Dermis microvascular lymphatic vessel endothelial cell (primary cell): Measurements from ENCODE around the gene AGBL1. TPM values are rescaled to one million over a fixed set of nuclear protein-coding genes. Genes with fewer than 3 reads are reported as not detected.
"Not testable (repeated sequence)": the region's sequence is repeated elsewhere in the genome, so short reads cannot be mapped to it uniquely, and the experiment has no call there.

Source experiments
- DNase-seq, 2 donors: peaks; one replicate each; pipeline versions ENCODE4 v3.0.0 to v3.0.0-alpha.2; 2010; ENCODE audit warnings: low read depth in 2 of 2
- total RNA-seq: library from RNA; depleted of rRNA; stranded (reverse); fragments of >200 nt; gene quantifications from 2 replicates; pipeline ENCODE4 v1.2.1, GENCODE V29; 2014

AGBL1 gene
- total RNA-seq, 1 donor from 2014 or later = not detected

DNA sequence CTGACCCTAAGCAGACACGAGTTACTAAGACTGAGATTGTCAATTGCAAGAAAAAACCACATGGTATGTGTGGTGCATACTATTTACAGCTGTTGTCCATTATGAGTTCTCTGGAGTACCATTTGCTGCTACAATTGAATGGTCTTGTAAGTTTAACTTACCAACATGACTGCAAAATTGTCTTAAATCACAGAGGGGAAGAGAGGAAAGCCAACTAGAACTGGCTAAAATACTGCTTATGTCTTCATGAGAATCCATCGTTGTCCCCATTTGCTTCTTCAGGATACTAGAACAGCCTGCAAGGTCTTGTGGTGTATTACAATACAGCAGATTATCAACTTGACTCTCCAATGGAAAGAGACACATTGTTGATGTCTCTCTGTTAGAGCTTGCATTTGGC lies 313.2 kb downstream of the AGBL1 start:
- DNase-seq = no peak

DNA sequence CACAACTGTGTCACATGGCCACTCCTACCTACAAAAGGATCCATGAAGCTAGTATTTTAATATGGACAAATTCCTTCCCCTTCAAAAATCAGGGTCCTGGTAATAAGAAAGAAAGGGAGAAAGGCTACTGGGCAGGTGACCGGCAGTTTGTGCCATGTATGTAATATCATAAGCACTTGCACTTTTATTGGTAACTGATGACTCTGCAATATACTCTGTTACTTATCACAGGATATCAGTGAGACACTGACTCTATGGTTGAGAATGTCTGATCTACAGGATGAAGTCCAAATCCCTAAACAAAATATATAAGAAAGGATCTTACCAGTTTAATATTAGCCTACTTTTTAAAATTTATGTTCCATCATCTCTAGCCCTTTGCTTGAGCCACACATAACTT lies 315.2 kb downstream of the AGBL1 start:
- DNase-seq = no peak

DNA sequence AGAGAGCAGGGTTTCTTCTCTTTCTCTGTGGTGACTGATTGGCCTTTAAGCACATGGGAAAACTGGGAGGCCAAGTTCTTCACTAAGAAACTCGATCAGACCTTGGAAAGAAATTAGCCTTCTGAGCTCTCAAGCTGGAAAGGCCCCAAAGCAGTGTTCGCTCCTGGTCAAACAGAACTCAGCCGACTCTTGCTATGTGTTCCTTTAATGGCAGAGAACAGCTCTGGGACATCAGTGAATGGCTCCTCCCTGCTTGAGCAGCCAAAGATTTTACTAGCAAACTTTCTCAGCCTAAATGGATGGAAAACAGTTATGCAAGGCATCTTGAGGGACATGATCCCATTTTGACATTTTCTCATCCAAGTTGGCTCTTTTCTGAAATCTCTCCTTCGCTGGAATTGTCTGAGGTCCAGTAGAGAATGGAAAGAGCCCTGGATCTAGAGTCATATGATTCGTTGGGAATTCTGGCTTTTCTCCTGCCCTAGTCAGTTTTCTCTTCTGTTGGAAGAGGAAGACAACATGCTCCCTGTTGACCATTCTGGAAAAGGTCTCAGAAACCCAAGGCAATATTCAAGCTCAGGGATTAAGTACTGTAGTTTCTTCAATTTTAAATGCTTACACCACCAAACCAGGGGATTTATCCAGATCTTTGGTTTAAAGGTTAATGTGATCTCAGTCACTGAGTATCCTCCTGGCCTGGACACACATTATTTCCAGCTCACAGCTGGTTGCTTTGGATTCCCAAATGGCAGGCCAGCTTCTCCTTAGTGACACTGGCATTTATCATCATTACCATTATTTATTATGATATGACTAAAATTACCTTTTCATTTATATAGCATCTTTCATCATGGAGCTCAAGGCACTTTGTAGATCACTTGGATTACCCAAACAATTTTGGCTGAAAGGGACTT lies 319.6 kb downstream of the AGBL1 start:
- DNase-seq = no peak

DNA sequence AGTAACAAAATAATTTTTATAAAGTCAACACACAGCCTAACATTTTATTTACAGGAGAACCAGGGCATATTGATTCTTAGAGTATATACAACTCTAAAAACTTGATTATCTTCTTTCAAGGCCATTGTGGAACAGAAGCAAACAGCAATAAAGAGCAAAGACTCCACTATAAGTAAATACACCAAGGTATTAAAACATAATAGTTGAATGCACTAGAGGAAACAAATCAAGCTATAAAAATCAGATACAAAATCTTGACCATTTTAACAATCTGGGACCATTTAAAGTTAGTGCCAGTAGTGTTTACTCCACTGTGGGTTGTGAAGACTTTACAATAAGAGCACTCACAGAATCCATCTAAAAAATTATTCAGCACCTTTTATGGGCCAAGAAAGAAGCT lies 323.6 kb downstream of the AGBL1 start:
- no peak for DNase-seq

DNA sequence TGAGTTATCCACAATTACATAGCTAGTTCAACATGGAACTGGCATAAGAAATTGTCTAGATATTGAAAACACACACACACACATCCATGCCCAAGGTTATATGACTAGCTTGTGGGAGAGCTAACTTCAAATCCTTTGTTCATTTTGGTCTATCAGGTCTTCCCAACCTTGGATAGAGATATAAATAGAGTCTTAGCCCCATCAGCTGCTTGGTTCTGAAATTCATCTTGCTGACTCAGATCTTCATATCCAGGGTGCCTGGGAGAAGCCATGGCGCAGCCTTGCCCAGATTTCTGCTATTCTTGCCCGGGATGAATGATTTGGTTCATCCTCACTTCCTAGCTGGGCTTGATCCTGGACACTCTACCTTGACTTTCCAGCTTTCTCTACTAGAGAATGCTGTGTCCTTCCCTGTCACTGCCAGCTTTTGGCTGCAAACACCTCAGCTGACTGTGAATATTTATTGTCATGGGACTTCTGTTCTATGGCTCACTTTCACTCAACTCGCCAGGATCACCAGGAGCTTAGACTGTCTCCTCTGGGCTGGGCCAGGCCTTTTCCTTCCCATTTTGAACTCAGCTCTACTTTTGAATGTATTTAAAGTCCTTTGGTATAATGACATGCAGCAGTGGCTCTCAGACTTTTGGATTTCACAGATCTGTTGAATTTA lies 324.4 kb downstream of the AGBL1 start:
- DNase-seq = no peak

DNA sequence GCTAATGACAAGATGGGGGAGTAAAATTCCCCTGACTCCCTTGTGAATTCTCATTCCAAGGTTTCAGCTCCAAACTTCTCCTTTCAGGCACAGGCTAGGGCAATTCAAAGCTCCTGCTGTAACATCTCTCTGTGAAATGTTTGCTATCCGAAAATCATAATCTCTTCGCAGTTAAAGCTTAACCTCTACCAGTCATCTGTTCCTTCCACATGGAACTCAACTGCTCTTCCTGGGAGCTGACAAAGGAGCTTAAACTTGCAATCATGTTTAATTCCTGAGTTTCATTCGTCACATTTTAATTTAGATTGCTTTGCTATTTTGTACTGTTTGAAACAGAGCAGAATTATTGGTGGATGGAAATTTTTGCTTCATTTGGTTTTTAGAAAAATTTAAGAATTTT lies 328.6 kb downstream of the AGBL1 start:
- DNase-seq = no peak

DNA sequence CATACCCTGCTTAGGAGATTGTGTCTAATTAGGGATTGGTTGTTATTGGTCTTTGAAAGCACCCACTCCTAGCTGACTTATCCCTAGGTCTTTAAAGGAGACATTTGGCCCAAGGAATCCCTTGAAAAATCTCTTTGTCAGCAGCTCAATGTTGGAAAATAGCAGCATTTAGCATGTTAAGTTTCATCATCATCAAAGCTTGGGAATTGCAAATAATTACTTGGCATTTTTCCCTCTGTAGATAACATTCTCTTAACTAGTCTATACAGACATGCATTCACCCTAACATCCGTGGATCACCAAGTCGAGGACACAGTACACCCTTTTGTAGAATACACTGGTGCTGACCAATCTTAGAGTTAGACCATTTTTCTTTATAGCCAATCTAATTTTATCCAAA lies 332.2 kb downstream of the AGBL1 start:
- DNase-seq = no peak

DNA sequence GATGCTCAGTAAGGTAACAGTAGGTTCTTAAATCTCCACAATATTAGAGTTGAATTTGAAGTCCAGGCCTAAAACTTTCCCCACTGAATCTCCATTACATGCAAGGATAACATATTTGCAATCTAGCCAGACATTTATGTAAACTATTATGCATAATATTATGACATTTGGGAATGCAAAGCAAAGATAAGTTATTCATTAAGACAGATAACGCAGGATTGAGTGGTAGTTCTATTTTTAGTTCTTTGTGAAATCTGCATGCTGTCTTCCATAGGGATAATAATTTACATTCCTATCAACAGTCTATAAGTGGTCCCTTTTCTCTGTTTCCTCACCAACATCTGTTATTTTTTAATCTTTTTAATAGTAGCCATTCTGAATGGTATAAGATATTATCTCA lies 333.5 kb downstream of the AGBL1 start:
- no peak for DNase-seq

DNA sequence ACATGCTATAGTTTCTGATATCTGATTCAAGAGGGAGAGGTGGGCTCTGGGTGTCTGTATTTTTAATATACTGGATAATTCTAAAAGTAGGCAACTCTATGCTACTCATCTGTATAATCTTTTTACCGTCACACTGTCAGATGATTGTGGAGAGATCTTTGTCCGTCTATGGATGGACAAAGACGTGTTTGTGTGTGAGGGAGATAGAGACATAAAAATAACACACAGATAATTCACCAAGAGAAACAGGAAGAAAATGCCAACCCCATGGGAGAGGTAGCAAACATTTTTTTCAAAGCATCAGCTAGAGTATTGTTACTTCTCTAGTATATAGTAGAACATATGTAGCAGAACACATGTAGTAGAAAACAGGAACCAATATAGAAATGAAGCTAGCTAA lies 346.1 kb downstream of the AGBL1 start:
- no peak for DNase-seq

DNA sequence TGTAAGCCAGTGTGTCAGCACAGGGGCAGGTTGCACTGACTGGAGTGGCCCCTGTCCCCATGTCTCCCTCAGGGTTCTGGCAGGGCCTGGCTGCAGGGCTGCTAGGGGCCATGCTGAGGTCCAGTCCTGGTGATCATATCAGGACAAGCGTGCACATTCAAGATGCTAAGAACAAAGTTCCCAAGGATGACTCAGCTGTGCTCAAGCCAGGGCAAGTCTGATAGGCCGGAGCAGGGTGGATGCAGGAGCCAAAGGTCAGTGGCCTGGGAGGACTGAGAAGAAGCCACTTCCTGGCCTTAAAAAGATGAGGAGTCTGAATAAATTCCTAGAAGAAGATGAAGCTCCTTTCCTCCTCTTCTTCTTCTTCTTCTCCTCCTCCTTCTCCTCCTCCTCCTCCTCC lies 353.2 kb downstream of the AGBL1 start:
- no peak for DNase-seq

DNA sequence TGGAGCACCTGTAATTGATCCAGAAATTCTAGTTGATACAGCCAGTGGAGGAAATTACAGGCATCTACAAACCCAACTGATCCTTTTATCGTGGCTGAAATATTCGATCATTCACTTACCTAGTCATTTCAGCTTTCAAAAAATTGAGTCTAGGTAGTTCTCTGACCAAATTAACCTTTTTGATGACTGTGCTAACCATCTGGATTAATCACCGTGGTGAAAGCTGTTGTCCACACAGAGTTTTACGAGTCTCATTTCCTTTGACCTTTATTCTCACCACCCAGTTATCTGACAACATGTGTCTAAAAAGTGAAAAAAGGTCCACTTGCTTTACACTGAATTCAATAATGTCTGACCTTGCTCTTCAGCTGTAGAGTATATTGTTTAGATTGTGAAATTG lies 354.3 kb downstream of the AGBL1 start:
- no peak for DNase-seq

DNA sequence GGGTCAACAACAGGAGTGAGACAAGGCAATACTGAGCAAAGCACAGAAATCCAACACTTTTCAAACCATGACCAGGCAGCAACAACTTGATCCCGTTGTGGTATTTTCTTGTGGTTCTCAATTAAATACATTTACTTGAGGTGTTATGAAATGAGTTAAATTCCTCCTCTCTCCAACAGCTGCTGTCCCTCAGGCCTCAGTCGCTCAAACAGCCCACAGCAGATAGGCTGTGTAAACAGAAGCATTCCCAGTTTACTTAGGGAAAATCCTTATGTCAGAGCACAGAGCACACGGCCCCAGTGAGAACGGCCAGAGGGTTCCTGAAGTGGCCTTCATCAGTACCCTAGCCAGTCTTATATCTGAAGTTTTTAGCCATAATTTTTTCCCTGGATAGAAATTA lies 359.9 kb downstream of the AGBL1 start:
- DNase-seq = no peak

DNA sequence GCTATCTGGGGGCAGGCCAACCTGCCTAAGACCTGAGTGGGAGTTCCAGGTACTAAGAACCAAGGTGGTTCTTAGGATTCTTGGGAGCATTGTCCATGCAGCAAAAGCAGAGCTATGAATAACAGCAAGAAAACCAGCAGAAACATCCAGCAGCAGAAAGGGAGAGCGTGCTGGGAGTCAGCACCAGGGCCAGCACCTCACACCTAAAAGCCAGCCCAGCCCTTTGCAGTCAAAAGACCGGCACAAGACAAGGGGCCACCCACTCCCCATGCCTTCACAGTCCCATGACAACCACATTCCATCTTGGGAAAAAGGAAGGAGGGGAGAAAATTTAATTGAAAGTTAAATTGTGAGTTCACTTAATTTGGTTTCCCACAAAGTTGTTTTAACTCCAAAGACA lies 364.9 kb downstream of the AGBL1 start:
- no peak for DNase-seq

DNA sequence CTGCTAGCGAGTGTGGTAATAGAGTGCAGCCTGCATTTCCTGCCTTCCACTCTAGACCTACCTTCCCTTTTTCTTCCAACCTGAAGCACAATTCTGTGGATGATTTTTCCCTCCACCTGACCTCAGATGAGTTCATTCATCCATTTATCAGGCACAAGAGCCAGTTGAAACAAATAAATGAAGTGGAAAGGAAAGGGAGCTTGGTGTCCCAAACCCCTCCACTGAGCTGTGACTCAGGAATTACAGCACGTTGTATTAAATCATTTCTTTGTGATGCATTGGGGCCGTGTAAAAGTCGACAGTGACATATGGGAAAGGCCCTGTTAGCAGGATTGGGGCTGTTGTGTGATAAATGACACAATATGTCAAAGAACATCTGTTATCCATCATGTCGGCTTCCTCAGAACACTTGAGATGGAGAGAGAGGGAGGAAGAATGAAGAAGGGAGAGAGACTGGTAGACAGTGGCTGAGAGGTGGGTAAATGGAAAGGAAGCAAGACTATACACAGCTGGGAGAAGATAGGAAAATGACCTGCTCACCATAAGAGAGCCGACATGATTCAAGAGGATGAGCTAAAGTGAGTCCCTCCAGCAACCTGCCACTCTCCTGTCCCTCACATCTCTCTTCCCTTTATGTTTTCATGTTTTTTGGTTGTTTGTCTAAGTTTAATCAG lies 366.0 kb downstream of the AGBL1 start:
- DNase-seq = no peak

DNA sequence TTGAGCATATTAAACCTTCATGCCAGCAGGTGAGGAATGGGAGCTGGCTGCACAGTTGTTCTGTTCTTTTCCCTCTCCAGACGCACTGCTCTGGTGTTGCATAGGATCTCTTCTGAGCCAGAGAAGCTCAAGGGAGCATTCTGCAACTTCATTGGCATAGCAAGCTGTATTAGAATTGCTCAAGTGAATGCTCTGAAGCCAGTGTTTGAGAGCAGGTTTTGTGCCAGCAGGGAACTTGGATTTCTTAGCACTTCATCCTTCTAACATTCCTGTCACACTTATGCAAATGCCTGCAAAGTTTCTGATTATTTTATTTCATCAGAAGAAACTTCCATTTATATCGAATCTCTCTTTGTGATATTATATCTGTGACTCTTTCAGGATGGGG lies 366.6 kb downstream of the AGBL1 start:
- DNase-seq = no peak

DNA sequence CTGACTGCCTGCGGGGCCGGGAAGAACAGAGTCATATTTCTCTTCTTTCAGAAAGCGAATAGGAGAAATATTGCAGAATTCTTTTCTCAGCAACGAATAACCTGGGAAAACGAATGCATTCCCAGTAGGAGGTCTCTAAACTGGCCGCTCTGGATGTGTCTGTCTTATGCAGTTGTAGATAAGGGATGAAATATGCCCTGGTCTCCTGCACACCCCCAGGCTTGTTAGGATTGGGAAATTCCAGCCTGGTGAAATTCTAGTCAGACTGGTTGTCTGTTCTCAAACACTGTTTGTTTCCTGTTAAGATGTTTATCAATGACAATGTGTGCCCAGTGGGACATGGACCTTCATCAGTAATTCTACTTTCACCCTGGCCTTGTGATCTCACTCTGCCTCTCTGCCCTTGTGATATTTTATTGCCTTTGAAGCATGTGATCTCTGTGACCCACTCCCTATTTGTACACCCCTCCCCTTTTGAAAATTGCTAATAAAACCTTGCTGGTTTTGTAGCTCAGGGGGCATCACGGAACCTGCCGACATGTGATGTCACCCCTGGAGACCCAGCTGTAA lies 385.9 kb downstream of the AGBL1 start:
- not testable (repeated sequence) for DNase-seq

DNA sequence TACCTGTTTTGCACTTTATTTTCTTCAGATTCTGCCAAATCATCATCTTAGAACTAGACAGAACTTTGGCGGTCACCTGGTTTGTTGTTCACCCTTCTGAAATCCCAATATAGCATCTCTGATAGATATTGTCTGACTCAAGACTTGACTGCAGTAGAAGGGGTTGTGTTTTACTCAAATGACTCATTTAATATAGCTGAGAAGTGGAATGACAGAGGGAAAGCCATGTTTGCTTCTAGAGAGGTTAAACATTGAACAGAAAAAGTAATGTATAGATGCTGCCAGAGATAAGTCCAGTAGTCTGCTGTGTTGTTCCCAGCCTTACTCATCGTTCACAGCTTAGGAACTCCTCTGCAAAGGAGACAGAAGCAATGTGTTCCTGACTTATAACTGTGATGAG lies 402.0 kb downstream of the AGBL1 start:
- DNase-seq = no peak

DNA sequence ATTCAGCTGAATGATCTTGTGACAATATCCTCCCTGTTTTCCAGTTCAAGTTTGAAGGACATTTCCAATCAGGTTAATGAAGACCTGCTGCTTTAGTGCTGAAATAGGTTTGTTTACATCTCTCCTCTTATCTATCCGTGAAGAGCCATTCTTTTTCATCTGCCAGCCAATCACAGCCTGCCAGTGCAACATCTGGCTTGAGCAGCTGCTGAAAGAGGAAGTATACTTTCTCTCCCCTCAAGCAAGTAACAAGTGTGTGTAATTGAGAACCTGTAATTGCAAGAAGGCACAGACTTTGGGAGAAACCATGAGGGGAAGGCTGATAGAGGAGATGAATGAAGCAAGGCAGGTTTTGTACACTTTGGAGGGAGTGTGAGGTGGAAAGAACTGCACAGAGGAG lies 404.3 kb downstream of the AGBL1 start:
- DNase-seq = no peak

DNA sequence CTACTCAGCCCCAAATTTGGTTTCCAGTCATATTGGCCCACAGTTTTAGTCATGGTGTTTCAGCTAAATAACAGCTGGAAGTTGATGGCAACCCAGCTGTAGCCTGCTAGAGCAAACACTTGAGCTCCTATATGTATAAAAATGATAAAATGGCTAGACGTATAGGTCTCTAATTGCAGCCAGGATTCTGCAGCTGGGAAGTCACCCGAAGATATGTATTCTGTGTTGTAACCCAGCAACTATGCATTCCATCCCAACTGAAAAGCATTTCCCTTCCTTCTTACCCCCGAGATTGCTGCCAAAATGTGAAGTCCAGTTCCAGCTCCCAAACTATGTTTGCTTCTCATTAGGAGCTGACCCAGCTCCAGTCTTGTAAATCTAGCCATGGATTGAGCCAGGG lies 408.4 kb downstream of the AGBL1 start:
- DNase-seq = no peak

DNA sequence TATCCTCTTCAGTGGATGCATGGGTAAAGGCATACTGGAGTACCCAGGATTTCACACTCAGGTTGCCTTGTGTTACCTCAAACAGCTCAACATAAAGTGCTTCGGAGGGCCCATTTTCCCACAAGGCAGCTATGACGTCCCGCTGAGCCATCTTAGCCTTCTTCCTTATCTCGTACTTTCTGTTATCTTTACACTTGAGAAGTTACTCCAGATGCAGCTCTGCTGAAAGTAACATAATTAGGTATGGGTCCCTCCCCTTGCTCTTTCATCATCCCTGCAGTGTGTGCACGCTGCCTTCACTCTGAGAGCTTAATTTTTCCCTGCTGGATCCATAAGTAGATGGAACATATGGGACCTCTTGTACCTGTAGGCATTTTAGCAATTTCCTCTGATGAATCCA lies 410.3 kb downstream of the AGBL1 start:
- no peak for DNase-seq

DNA sequence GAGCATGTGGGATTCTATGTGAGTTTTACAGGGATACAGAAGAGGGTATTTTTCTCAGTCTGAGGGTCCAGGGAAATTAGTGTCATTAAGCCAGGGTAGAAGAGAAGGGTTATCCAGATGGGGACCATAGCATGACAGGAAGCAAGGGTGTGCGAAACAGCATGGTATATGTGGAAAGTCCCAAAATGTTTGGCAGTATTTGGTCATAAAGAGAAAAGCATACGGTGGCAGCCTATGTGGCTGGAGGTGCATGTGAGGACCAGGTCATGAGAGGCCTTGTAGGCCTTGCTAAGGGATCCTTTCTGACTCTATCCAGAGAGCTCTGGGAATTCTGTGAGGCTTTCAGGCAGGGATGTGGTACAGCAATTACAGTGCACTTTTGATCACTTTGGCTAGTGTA lies 411.4 kb downstream of the AGBL1 start:
- no peak for DNase-seq

DNA sequence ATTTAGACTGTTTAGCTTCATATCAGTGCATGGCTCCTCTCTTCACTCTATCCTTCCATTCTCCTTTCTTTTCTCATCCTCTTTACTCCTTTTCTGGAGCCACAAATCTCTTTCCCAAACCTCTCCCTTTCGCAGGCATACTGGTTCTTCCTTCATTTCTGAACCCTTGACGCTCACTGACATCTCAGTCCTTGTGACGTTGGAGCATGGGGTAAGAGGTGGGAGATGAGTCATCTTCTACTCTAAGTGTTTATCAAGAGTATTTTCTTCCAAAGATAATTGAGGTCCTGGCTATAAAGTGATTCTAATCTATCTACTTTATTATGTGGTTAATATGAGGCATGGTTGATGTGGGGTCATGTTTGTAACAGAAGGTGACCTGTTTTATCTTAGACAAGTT lies 414.2 kb downstream of the AGBL1 start:
- DNase-seq = no peak
